Uterus (tissue), 4 donors: ENCODE results near the gene MTFR1L. TPM values are rescaled to one million over a fixed set of nuclear protein-coding genes. Genes with fewer than 3 reads are reported as not detected.
A peak's percentile ranks its signal among the peaks of the same experiment; 100 is the strongest.

ENCODE experiments used
- DNase-seq, 2 donors: peaks; one replicate each; pipeline ENCODE4 v3.0.0-alpha.2; 2019 to 2020
- H3K27ac ChIP-seq, 2 donors: fragments of 200-600 bp; sonication (generic); 1 replicate in 1 of 2; 2 replicates in 1 of 2; pipeline ENCODE4 v1.5.1; 2016 to 2018
- H3K27me3 ChIP-seq, 2 donors: fragments of 200-600 bp; sonication (generic); one replicate each; pipeline ENCODE4 v1.5.1; 2018 to 2019; ENCODE audit warnings: control low read depth in 1 of 2
- H3K36me3 ChIP-seq, 2 donors: fragments of 200-600 bp; sonication (generic); one replicate each; pipeline ENCODE4 v1.5.1; 2019; ENCODE audit warnings: control low read depth in 1 of 2
- H3K4me1 ChIP-seq, 2 donors: fragments of 200-600 bp; sonication (generic); one replicate each; pipeline ENCODE4 v1.5.1; 2018 to 2019; ENCODE audit warnings: control low read depth in 1 of 2
- H3K4me3 ChIP-seq, 2 donors: fragments of 200-600 bp; sonication (generic); 1 replicate in 1 of 2; 2 replicates in 1 of 2; pipeline ENCODE4 v1.5.1; 2018 to 2019; ENCODE audit warnings: mild to moderate bottlenecking in 1 of 2
- H3K9me3 ChIP-seq, 2 donors: fragments of 200-600 bp; sonication (generic); one replicate each; pipeline ENCODE4 v1.5.1; 2019; ENCODE audit warnings: control low read depth in 1 of 2
- CTCF ChIP-seq, 4 experiments: fragments of 200-600 bp in 2 of 4; fragments of 450-650 bp in 2 of 4; sonication (generic) in 2 of 4; IDR thresholded peaks; one replicate each; pipeline ENCODE4 v1.5.1; 2016 to 2019; ENCODE audit warnings: antibody characterized with exemption in 4 of 4, mild to moderate bottlenecking in 2 of 4, moderate library complexity in 1 of 4
- POLR2A ChIP-seq, 2 donors: fragments of 450-650 bp; IDR thresholded peaks; one replicate each; pipeline ENCODE4 v1.6.1; 2016; ENCODE audit warnings: antibody characterized with exemption in 2 of 2, mild to moderate bottlenecking in 1 of 2, moderate library complexity in 1 of 2
- intact Hi-C: fragments of 100-400 bp; cut with DNase I; formaldehyde crosslinking; loops from one replicate; pipeline ENCODE4 v1.15.1; 2023; ENCODE audit warnings: low total_unique reads
- total RNA-seq, 4 donors: library from RNA; depleted of rRNA in 3 of 4; stranded (reverse); fragments of >200 nt in 3 of 4; gene quantifications; one replicate each; pipeline versions ENCODE4 v1.1.0 to v1.2.4, GENCODE V29; 2014 to 2023
- donor health status: DM: yes; HTN: yes; CAD: no.

MTFR1L gene
- total RNA-seq, 4 donors from 2014 or later: 51.5 to 106 (median 63.7) TPM

GRCh38 chr1:25784575-25785051 is 35.1 kb upstream of the MTFR1L start:
- Histone ChIP-seq H3K9me3 (no peaks in the 10 kb centered on the region), H3K4me3 (no peak overlapping the region), H3K27me3 (no peaks in the 10 kb centered on the region), H3K36me3 (no peaks in the 10 kb centered on the region), H3K27ac (no peak overlapping the region), H3K4me1 (peaks cover 0 to 17% of the 10 kb centered on the region in 2 donors)
- intact Hi-C loops: no loop called here
- no peak for TF ChIP-seq CTCF (IDR thresholded peaks at IDR 0.05)
- DNase-seq: no peak

- intact Hi-C loops: no loop called here
- no peaks in the 10 kb centered on the region for H3K27me3 ChIP-seq
- H3K4me1 ChIP-seq: peaks cover 0 to 15% of the 10 kb centered on the region in 2 donors
- no peak for DNase-seq
- no peaks in the 10 kb centered on the region for H3K36me3 ChIP-seq
- TF ChIP-seq POLR2A (IDR thresholded peaks at IDR 0.05): no peak
- TF ChIP-seq CTCF (IDR thresholded peaks at IDR 0.05): no peak
- H3K27ac ChIP-seq: peak overlapping the region in 1 of 2 donors; percentile 40
- no peaks in the 10 kb centered on the region for H3K9me3 ChIP-seq
- H3K4me3 ChIP-seq: no peak overlapping the region
These were observed 34.3 kb upstream of the MTFR1L start for GRCh38 chr1:25785333-25786067.

GRCh38 chr1:25786887-25787759 is 32.6 kb upstream of the MTFR1L start:
- H3K36me3 ChIP-seq: no peaks in the 10 kb centered on the region
- DNase-seq: no peak
- TF ChIP-seq POLR2A (IDR thresholded peaks at IDR 0.05) (no peak), CTCF (IDR thresholded peaks at IDR 0.05) (no peak)
- intact Hi-C loops: no loop called here
- peaks cover 0 to 10% of the 10 kb centered on the region in 2 donors for H3K4me1 ChIP-seq
- H3K27ac ChIP-seq: peak overlapping the region; percentile 51 to 55
- no peaks in the 10 kb centered on the region for H3K27me3 ChIP-seq
- H3K4me3 ChIP-seq: no peak overlapping the region
- H3K9me3 ChIP-seq: no peaks in the 10 kb centered on the region

GRCh38 chr1:25787760-25788166 is 32.0 kb upstream of the MTFR1L start:
- Histone ChIP-seq H3K4me1 (peaks cover 0 to 10% of the 10 kb centered on the region in 2 donors), H3K27ac (no peak overlapping the region), H3K27me3 (no peaks in the 10 kb centered on the region), H3K4me3 (no peak overlapping the region), H3K36me3 (no peaks in the 10 kb centered on the region), H3K9me3 (no peaks in the 10 kb centered on the region)
- intact Hi-C loops: no loop called here
- TF ChIP-seq CTCF (IDR thresholded peaks at IDR 0.05) (no peak), POLR2A (IDR thresholded peaks at IDR 0.05) (no peak)
- DNase-seq: no peak

GRCh38 chr1:25790472-25790871 is 29.3 kb upstream of the MTFR1L start:
- Histone ChIP-seq H3K9me3 (no peaks in the 10 kb centered on the region), H3K27me3 (no peaks in the 10 kb centered on the region), H3K36me3 (no peaks in the 10 kb centered on the region), H3K27ac (no peak overlapping the region), H3K4me3 (no peak overlapping the region), H3K4me1 (peaks cover 0 to 10% of the 10 kb centered on the region in 2 donors)
- intact Hi-C loops: no loop called here
- TF ChIP-seq CTCF (IDR thresholded peaks at IDR 0.05) (no peak), POLR2A (IDR thresholded peaks at IDR 0.05) (no peak)
- no peak for DNase-seq
